Measurements from ENCODE around the gene MTA3. TPM values are rescaled to one million over a fixed set of nuclear protein-coding genes. Genes with fewer than 3 reads are reported as not detected.

Gene MTA3
- total RNA-seq, 1 donor from 2014 or later, result 117 TPM

GRCh38 chr2:42722320-42723190 is 154.1 kb downstream of the MTA3 start:
- Histone ChIP-seq H3K27ac (no peak overlapping the region), H3K36me3 (no peaks in the 10 kb centered on the region), H3K9me3 (ENCODE audit: low read depth) (no peaks in the 10 kb centered on the region), H3K27me3 (no peaks in the 10 kb centered on the region), H3F3A (ENCODE audit: low read depth) (no peaks in the 10 kb centered on the region), H4K20me1 (ENCODE audit: low read depth) (no peaks in the 10 kb centered on the region), H3K79me2 (ENCODE audit: low read depth) (no peaks in the 10 kb centered on the region), H2AFZ (replicated peaks) (no peak overlapping the region), H3K4me2 (no peak overlapping the region), H3K4me3 (no peak overlapping the region), H3K9ac (no peak overlapping the region), H3K4me1 (peaks cover 10% of the 10 kb centered on the region)
- no peaks in the 10 kb centered on the region for H3K27me3 Mint-ChIP-seq (ENCODE audit: insufficient read depth, low read depth)
- H3K27ac Mint-ChIP-seq, result peak overlapping the region; percentile 84
- peaks cover 11% of the 10 kb centered on the region for H3K4me1 Mint-ChIP-seq
- peaks cover 4% of the 10 kb centered on the region for H3K36me3 Mint-ChIP-seq
- no peaks in the 10 kb centered on the region for H3K9me3 Mint-ChIP-seq
- TF ChIP-seq EZH2 (IDR thresholded peaks at IDR 0.05) (no peak), CTCF (IDR thresholded peaks at IDR 0.05) (no peak), EZH2phosphoT487 (IDR thresholded peaks at IDR 0.05) (no peak)
- DNase-seq (ENCODE audit: low spot score), result peak; percentile 37
- H3K4me3 Mint-ChIP-seq, result peak overlapping the region; percentile 2

- peaks cover 11% of the 10 kb centered on the region for H3K4me1 Mint-ChIP-seq
- Histone ChIP-seq H4K20me1 (ENCODE audit: low read depth) (no peaks in the 10 kb centered on the region), H3K79me2 (ENCODE audit: low read depth) (no peaks in the 10 kb centered on the region), H3K9ac (no peak overlapping the region), H3F3A (ENCODE audit: low read depth) (no peaks in the 10 kb centered on the region), H3K4me1 (peaks cover 10% of the 10 kb centered on the region), H3K4me2 (no peak overlapping the region), H3K4me3 (no peak overlapping the region), H3K9me3 (ENCODE audit: low read depth) (no peaks in the 10 kb centered on the region), H3K27ac (no peak overlapping the region), H3K27me3 (no peaks in the 10 kb centered on the region), H2AFZ (replicated peaks) (no peak overlapping the region), H3K36me3 (no peaks in the 10 kb centered on the region)
- TF ChIP-seq EZH2phosphoT487 (IDR thresholded peaks at IDR 0.05) (no peak), EZH2 (IDR thresholded peaks at IDR 0.05) (no peak), CTCF (IDR thresholded peaks at IDR 0.05) (no peak)
- H3K27ac Mint-ChIP-seq, result no peak overlapping the region
- H3K9me3 Mint-ChIP-seq, result no peaks in the 10 kb centered on the region
- DNase-seq (ENCODE audit: low spot score), result no peak
- peaks cover 4% of the 10 kb centered on the region for H3K36me3 Mint-ChIP-seq
- no peaks in the 10 kb centered on the region for H3K27me3 Mint-ChIP-seq (ENCODE audit: insufficient read depth, low read depth)
- H3K4me3 Mint-ChIP-seq, result no peak overlapping the region
These were observed 155.0 kb downstream of the MTA3 start for GRCh38 chr2:42723465-42723864.

- no peak overlapping the region for H3K27ac Mint-ChIP-seq
These were observed 156.5 kb downstream of the MTA3 start for GRCh38 chr2:42724886-42725285.

More at GRCh38 chr2:42724886-42725285, 156.5 kb downstream of the MTA3 start:
- H3K79me2 ChIP-seq (ENCODE audit: low read depth), result no peaks in the 10 kb centered on the region
- H2AFZ ChIP-seq (replicated peaks), result no peak overlapping the region
- H3K9ac ChIP-seq, result no peak overlapping the region
- H3F3A ChIP-seq (ENCODE audit: low read depth), result no peaks in the 10 kb centered on the region
- no peaks in the 10 kb centered on the region for H3K36me3 ChIP-seq
- H3K4me3 Mint-ChIP-seq, result no peak overlapping the region
- no peak overlapping the region for H3K27ac ChIP-seq
- H3K27me3 Mint-ChIP-seq (ENCODE audit: insufficient read depth, low read depth), result no peaks in the 10 kb centered on the region
- H3K9me3 Mint-ChIP-seq, result peaks cover 10% of the 10 kb centered on the region
- H3K36me3 Mint-ChIP-seq, result peaks cover 13% of the 10 kb centered on the region
- DNase-seq (ENCODE audit: low spot score), result no peak
- H3K9me3 ChIP-seq (ENCODE audit: low read depth), result no peaks in the 10 kb centered on the region
- H3K4me2 ChIP-seq, result no peak overlapping the region
- H3K27me3 ChIP-seq, result no peaks in the 10 kb centered on the region
- peaks cover 10% of the 10 kb centered on the region for H3K4me1 ChIP-seq
- no peak overlapping the region for H3K4me3 ChIP-seq
- TF ChIP-seq EZH2 (IDR thresholded peaks at IDR 0.05) (no peak), CTCF (IDR thresholded peaks at IDR 0.05) (no peak), EZH2phosphoT487 (IDR thresholded peaks at IDR 0.05) (no peak)
- no peaks in the 10 kb centered on the region for H4K20me1 ChIP-seq (ENCODE audit: low read depth)
- H3K4me1 Mint-ChIP-seq, result peaks cover 11% of the 10 kb centered on the region
